PFSK-1 (cell line): ENCODE data around the gene KSR1.

Experiments
- FOXP2 ChIP-seq: optimal IDR thresholded peaks from 2 replicates; pipeline ENCODE3; 2011; ENCODE audit warnings: borderline replicate concordance, control low read depth, inconsistent platforms; ENCODE audit not compliant: insufficient read depth; ENCODE audit errors: extremely low read length, extremely low read depth
- POLR2AphosphoS5 ChIP-seq: IDR thresholded peaks from 2 replicates; pipeline ENCODE4 v1.6.1; 2012; ENCODE audit warnings: low read depth, mild to moderate bottlenecking, control low read depth, low read length, moderate library complexity
- SIN3A ChIP-seq: IDR thresholded peaks from 2 replicates; pipeline ENCODE4 v1.6.1; 2012; ENCODE audit warnings: mild to moderate bottlenecking, low read length, moderate library complexity, borderline replicate concordance; ENCODE audit not compliant: insufficient read depth
- TAF1 ChIP-seq: IDR thresholded peaks from 2 replicates; pipeline ENCODE4 v1.6.1; 2012; ENCODE audit warnings: low read length, control low read depth, borderline replicate concordance; ENCODE audit not compliant: insufficient read depth
- TF ChIP-seq, protein P1 (sequence below), 2 experiments: IDR thresholded peaks; 2 replicates each; pipeline versions ENCODE4 v1.6.1 to v1.8.0; 2011 to 2012; ENCODE audit warnings: low read depth in 2 of 2, low read length in 2 of 2, control low read depth in 1 of 2, inconsistent platforms in 1 of 2, mild to moderate bottlenecking in 1 of 2, moderate library complexity in 1 of 2; ENCODE audit not compliant: insufficient read depth in 1 of 2

The KSR1 gene

DNA sequence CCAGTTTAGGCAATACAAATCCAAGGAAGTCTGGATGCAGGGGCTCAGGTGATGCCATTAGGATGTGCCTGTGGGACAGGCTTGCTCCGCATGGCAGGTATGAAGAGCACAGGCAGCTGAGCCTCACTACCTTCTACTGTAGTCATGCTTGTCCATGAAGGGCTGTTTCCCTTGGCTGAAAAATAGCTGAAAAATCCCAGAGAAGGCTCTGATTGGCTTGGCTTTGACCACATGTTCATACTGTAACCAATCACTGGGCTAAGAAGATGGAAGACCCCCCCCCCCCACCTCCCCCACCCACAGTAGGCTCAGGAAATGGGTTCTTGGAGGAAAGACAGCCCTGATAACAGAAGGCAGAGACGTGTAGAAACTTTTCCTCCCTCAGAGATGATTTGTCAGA is 108.2 kb downstream of the KSR1 start:
- TF ChIP-seq POLR2AphosphoS5, result no peak
- TF ChIP-seq, protein P1, sequence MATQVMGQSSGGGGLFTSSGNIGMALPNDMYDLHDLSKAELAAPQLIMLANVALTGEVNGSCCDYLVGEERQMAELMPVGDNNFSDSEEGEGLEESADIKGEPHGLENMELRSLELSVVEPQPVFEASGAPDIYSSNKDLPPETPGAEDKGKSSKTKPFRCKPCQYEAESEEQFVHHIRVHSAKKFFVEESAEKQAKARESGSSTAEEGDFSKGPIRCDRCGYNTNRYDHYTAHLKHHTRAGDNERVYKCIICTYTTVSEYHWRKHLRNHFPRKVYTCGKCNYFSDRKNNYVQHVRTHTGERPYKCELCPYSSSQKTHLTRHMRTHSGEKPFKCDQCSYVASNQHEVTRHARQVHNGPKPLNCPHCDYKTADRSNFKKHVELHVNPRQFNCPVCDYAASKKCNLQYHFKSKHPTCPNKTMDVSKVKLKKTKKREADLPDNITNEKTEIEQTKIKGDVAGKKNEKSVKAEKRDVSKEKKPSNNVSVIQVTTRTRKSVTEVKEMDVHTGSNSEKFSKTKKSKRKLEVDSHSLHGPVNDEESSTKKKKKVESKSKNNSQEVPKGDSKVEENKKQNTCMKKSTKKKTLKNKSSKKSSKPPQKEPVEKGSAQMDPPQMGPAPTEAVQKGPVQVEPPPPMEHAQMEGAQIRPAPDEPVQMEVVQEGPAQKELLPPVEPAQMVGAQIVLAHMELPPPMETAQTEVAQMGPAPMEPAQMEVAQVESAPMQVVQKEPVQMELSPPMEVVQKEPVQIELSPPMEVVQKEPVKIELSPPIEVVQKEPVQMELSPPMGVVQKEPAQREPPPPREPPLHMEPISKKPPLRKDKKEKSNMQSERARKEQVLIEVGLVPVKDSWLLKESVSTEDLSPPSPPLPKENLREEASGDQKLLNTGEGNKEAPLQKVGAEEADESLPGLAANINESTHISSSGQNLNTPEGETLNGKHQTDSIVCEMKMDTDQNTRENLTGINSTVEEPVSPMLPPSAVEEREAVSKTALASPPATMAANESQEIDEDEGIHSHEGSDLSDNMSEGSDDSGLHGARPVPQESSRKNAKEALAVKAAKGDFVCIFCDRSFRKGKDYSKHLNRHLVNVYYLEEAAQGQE (IDR thresholded peaks at IDR 0.05; ENCODE audit: insufficient read depth in 1 of 2, low read depth in 2 of 2, low read length in 2 of 2), result no peak
- no peak for TF ChIP-seq FOXP2
- TF ChIP-seq SIN3A, result no peak
- TF ChIP-seq TAF1, result no peak

DNA sequence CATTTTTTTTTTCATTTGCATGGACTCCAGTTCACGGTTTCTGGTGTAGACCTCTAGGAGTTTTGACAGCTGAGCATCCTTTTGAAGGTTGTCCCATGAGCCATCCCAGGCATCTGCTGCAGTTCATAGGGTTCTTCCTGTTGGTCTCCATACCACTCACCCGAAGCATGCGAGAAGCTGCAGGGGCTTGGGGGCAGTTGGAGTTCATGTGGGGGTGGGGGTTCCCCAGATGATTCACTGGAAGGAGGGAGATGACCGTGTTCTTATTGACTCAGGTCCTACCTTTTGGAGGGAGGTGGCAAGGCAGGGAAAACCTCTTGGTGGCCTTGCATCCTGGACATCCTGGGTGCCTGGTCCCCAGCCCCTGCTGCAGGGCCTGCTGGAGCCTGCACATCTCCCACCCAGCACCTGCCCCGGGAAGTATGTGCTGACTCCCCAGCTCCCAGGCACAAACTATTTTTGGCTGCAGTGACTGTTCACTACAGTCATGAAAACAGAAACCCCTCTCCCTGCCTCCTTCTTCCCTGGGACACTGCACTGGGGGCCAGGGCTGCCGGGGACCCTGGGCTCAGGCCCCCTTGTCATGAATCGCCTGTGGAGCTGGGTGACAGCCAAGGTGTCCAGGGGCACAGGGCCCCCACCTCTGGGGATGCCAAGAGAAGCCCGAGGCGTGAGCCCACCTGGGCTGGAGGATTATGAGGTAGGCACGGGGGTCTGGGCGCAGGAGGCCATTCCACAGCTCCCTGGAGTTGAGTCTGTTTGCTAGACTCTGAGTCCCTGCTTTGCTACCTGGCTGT is 109.8 kb downstream of the KSR1 start:
- TF ChIP-seq TAF1, result no peak
- no peak for TF ChIP-seq POLR2AphosphoS5
- TF ChIP-seq FOXP2, result no peak
- TF ChIP-seq, protein P1 (IDR thresholded peaks at IDR 0.05; ENCODE audit: insufficient read depth in 1 of 2, low read depth in 2 of 2, low read length in 2 of 2), result no peak
- no peak for TF ChIP-seq SIN3A

DNA sequence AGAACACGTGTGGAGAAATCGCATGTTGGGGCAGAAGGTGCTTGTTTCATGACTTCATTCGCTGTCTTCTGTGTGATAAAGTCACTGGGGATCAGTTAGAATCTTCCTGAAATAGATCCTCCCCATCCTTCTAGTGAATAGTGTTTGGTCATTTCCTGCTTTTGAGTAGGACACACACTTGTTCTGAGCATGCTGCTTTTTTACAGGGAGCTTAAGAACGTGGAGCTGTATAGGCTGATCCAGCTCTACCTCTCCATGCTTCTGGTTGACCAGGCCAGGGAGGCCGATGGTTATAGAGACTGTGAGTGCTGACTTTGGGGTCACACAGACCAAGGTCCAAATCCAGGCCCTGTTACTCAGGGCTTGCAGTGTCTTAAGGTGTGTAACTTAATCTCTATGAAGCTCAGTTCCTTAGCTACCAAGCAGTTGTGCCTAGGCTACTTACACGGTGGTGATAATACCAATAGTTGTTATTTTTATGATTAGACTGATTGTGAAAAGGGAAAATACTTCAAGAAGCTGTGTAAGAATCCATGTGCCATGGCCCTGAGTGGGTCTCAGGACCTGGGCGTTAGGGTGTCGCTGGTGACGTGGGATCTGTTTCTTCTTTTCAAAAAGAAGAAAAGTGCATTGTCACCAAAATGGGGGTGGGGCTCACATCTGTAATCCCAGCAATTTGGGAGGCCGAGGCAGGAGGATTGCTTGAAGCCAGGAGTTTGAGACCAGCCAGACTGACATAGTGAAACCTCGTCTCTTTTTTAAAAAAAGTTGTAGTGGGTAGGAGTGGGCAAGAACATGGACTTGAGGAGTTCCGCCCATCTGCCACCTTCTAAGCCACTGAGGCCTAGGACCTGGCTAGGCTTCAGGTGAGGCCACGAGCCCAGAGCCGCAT is 110.7 kb downstream of the KSR1 start:
- TF ChIP-seq FOXP2, result no peak
- TF ChIP-seq, protein P1 (IDR thresholded peaks at IDR 0.05; ENCODE audit: insufficient read depth in 1 of 2, low read depth in 2 of 2, low read length in 2 of 2), result no peak
- no peak for TF ChIP-seq POLR2AphosphoS5
- no peak for TF ChIP-seq TAF1
- TF ChIP-seq SIN3A, result no peak

DNA sequence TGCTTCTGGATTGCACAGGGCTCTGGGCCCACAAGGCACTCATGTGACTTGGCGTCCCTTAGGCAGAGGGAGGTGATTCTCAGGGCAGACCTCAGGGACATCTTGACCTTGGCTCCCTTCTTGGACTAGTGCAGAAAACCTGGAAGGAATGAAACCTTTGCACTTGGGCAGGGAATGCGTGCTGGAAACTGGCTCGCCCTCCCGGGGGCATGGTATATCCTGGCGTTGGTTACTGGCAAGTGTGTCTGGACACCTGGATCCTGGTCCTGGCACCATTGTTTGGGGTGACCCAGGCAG is 111.3 kb downstream of the KSR1 start:
- no peak for TF ChIP-seq FOXP2
- TF ChIP-seq SIN3A, result no peak
- TF ChIP-seq, protein P1 (IDR thresholded peaks at IDR 0.05; ENCODE audit: insufficient read depth in 1 of 2, low read depth in 2 of 2, low read length in 2 of 2), result no peak
- no peak for TF ChIP-seq TAF1
- TF ChIP-seq POLR2AphosphoS5, result no peak
